Measurements from ENCODE around the gene UBXN4.
"Not testable (repeated sequence)": the region's sequence is repeated elsewhere in the genome, so short reads cannot be mapped to it uniquely, and the experiment has no call there.

Gene UBXN4

GRCh38 chr2:135762530-135762929 lies 20.9 kb downstream of the UBXN4 start:
- FAIRE-seq (no peak), DNase-seq (ENCODE audit: low spot score) (no peak)

- FAIRE-seq: no peak
- DNase-seq (ENCODE audit: low spot score): no peak
Measured at GRCh38 chr2:135768863-135769262, 27.2 kb downstream of the UBXN4 start.

- FAIRE-seq (no peak), DNase-seq (ENCODE audit: low spot score) (no peak)
Measured at GRCh38 chr2:135773319-135773718, 31.7 kb downstream of the UBXN4 start.

- DNase-seq (ENCODE audit: low spot score) (peak; percentile 29), FAIRE-seq (no peak)
Measured at GRCh38 chr2:135773917-135774316, 32.3 kb downstream of the UBXN4 start.

GRCh38 chr2:135775420-135775819 lies 33.8 kb downstream of the UBXN4 start:
- DNase-seq (ENCODE audit: low spot score) (no peak), FAIRE-seq (no peak)

GRCh38 chr2:135776367-135776766 lies 34.7 kb downstream of the UBXN4 start:
- DNase-seq (ENCODE audit: low spot score) (no peak), FAIRE-seq (no peak)

GRCh38 chr2:135782231-135782630 lies 40.6 kb downstream of the UBXN4 start:
- DNase-seq (ENCODE audit: low spot score): no peak

GRCh38 chr2:135783439-135783838 lies 41.8 kb downstream of the UBXN4 start:
- DNase-seq (ENCODE audit: low spot score): no peak
- FAIRE-seq: no peak

More at GRCh38 chr2:135782231-135782630, 40.6 kb downstream of the UBXN4 start:
- no peak for FAIRE-seq

- DNase-seq (ENCODE audit: low spot score) (no peak), FAIRE-seq (no peak)
Measured at GRCh38 chr2:135785032-135785431, 43.4 kb downstream of the UBXN4 start.

GRCh38 chr2:135786823-135787222 lies 45.2 kb downstream of the UBXN4 start:
- DNase-seq (ENCODE audit: low spot score): peak; percentile 72

GRCh38 chr2:135790423-135790822 lies 48.8 kb downstream of the UBXN4 start:
- FAIRE-seq (no peak), DNase-seq (ENCODE audit: low spot score) (no peak)

More at GRCh38 chr2:135786823-135787222, 45.2 kb downstream of the UBXN4 start:
- FAIRE-seq: peak; percentile 10

GRCh38 chr2:135791418-135792190 lies 49.9 kb downstream of the UBXN4 start:
- FAIRE-seq (no peak), DNase-seq (ENCODE audit: low spot score) (peak; percentile 12)

- FAIRE-seq: no peak
Measured at GRCh38 chr2:135792401-135793150, 50.9 kb downstream of the UBXN4 start.

GRCh38 chr2:135795641-135796040 lies 54.0 kb downstream of the UBXN4 start:
- FAIRE-seq; DNase-seq (ENCODE audit: low spot score): not testable (repeated sequence)

More at GRCh38 chr2:135792401-135793150, 50.9 kb downstream of the UBXN4 start:
- no peak for DNase-seq (ENCODE audit: low spot score)

GRCh38 chr2:135796606-135797005 lies 55.0 kb downstream of the UBXN4 start:
- FAIRE-seq: no peak
- DNase-seq (ENCODE audit: low spot score): no peak

- DNase-seq (ENCODE audit: low spot score) (peak; percentile 61), FAIRE-seq (peak; percentile 21)
Measured at GRCh38 chr2:135797497-135798274, 56.0 kb downstream of the UBXN4 start.

GRCh38 chr2:135798275-135798705 lies 56.6 kb downstream of the UBXN4 start:
- FAIRE-seq: no peak
- no peak for DNase-seq (ENCODE audit: low spot score)

- DNase-seq (ENCODE audit: low spot score) (no peak), FAIRE-seq (no peak)
Measured at GRCh38 chr2:135798762-135799161, 57.1 kb downstream of the UBXN4 start.

GRCh38 chr2:135799738-135800137 lies 58.1 kb downstream of the UBXN4 start:
- DNase-seq (ENCODE audit: low spot score): no peak
- FAIRE-seq: no peak

GRCh38 chr2:135800513-135801460 lies 59.1 kb downstream of the UBXN4 start:
- DNase-seq (ENCODE audit: low spot score) (no peak), FAIRE-seq (no peak)
